NCI-H82 (cell line): ENCODE measurements around the gene MYL6.
"Not testable (repeated sequence)": the region's sequence is repeated elsewhere in the genome, so short reads cannot be mapped to it uniquely, and the experiment has no call there.

Experiments
- DNase-seq: peaks from one replicate; lab custom pipeline; 2025; lab: John Stamatoyannopoulos, UW

Gene MYL6

GRCh38 chr12:56156464-56157200, 1.5 kb upstream of the MYL6 start:
- not testable (repeated sequence) for DNase-seq

- DNase-seq = peak; percentile 87
Observed at GRCh38 chr12:56157201-56158028, 744 bp upstream of the MYL6 start.

- DNase-seq = peak; percentile 59
Observed at GRCh38 chr12:56158926-56159461, 835 bp downstream of the MYL6 start.

GRCh38 chr12:56159482-56160192, 1.5 kb downstream of the MYL6 start:
- DNase-seq = no peak

- DNase-seq = no peak
Observed at GRCh38 chr12:56160193-56160763, 2.1 kb downstream of the MYL6 start.

GRCh38 chr12:56160894-56161689, 2.9 kb downstream of the MYL6 start:
- DNase-seq = no peak

- DNase-seq = no peak
Observed at GRCh38 chr12:56161690-56162351, 3.7 kb downstream of the MYL6 start.

GRCh38 chr12:56162468-56163290, 4.5 kb downstream of the MYL6 start:
- DNase-seq = peak; percentile 47

GRCh38 chr12:56163533-56164344, 5.6 kb downstream of the MYL6 start:
- DNase-seq = no peak

GRCh38 chr12:56164345-56164729, 6.2 kb downstream of the MYL6 start:
- DNase-seq = no peak

GRCh38 chr12:56165369-56165768, 7.2 kb downstream of the MYL6 start:
- no peak for DNase-seq

- DNase-seq = no peak
Observed at GRCh38 chr12:56169229-56169759, 11.1 kb downstream of the MYL6 start.

- DNase-seq = no peak
Observed at GRCh38 chr12:56172839-56173238, 14.7 kb downstream of the MYL6 start.

- DNase-seq = no peak
Observed at GRCh38 chr12:56178347-56178746, 20.2 kb downstream of the MYL6 start.

- DNase-seq = no peak
Observed at GRCh38 chr12:56186957-56187356, 28.8 kb downstream of the MYL6 start.

- DNase-seq = peak; percentile 27
Observed at GRCh38 chr12:56188131-56188777, 30.1 kb downstream of the MYL6 start.

- peak; percentile 57 for DNase-seq
Observed at GRCh38 chr12:56188778-56189098, 30.6 kb downstream of the MYL6 start.
